ENCODE results near the gene PWWP2B.
A peak's percentile ranks its signal among the peaks of the same experiment; 100 is the strongest.

PWWP2B gene

DNA sequence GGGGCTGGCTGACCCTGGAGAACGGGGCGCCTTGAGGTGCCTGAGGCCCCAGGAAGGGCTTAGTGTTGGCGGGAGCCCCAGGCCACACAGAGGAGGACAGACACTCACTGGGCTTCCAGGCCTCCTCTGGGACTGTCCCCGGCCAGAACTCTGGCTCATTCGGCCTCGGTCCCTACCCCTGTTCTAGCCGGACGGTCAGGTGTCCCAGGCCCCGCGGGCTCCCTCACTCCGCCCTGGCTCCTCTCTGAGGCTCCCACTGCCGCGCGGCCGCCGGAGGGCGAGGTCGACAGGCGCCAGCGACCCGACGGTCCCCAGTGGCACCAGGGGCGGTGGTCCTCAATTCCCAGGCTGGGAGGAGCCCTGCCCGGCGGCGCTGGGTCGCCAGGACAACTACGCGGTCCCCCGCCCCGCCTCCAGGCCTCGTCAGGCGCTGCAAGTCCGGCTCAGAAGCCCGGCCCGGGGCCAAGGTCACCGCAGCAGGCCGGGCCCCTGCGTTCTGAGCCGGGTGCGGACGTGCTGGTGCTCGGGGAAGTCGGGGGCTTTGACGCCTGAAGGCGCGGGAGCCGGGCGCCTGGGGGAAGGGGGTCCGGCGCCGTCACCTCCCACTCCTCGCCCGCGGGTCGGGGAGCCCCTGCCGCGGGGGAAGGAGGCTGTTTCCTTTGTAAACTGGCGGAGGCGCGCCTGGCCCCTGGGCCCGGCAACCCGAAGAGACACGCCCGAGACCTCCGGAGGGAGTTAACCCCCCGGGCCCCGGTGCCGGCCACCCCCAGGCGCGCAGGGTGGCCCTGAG is 1.1 kb upstream of the PWWP2B start:
- H3K9ac ChIP-seq (ENCODE audit: low read depth, low read length), result peak overlapping the region; percentile 24; the same call in 1 of the 2 replicates
- no peak overlapping the region for H3K27ac ChIP-seq (ENCODE audit: low read depth, low read length)
- H3K27me3 ChIP-seq (ENCODE audit: control insufficient read depth, insufficient read depth, low read length), result peaks cover 8% of the 10 kb centered on the region
- H3K36me3 ChIP-seq (ENCODE audit: control insufficient read depth, insufficient read depth, low read length), result no peaks in the 10 kb centered on the region
- H3K4me3 ChIP-seq (ENCODE audit: low read depth, low read length), result peak overlapping the region; percentile 54; the same call in 1 of the 2 replicates
- no peaks in the 10 kb centered on the region for H3K9me3 ChIP-seq (ENCODE audit: control insufficient read depth, insufficient read depth, low read length)
- peaks cover 11% of the 10 kb centered on the region; the same call in 1 of the 2 replicates for H3K4me1 ChIP-seq (ENCODE audit: control insufficient read depth, insufficient read depth, low read length)

DNA sequence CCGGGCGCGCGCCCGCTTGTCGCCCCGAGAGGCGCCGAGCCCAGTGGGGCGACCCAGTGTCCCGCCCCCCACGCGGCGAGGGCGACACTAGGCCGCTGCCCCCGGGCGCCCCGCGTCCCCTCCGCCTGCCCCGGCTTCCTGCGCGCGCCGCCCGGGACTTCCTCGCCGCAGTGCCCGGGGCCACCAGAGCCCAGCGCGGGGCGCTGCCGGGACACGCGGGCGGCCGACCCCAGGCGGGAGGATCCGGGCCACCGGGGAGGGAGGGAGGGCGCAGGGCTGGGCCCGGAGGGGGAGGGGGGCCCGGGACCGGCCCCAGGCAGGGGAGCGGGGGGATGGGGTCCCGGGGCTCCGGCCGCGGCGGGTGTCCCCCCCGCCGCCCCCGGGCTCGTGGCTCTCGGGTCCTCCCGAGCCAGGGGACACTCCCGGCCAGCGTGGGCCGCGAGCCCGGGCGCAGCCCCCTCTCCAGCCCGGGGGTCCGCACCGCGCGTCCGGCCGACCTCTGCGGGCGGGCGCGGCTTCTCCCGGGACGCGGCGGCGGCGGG is 435 bp upstream of the PWWP2B start:
- Histone ChIP-seq H3K4me3 (ENCODE audit: low read depth, low read length) (peak overlapping the region; percentile 54; the same call in 1 of the 2 replicates), H3K27ac (ENCODE audit: low read depth, low read length) (no peak overlapping the region), H3K4me1 (ENCODE audit: control insufficient read depth, insufficient read depth, low read length) (peaks cover 11% of the 10 kb centered on the region; the same call in 1 of the 2 replicates), H3K27me3 (ENCODE audit: control insufficient read depth, insufficient read depth, low read length) (peaks cover 8% of the 10 kb centered on the region), H3K36me3 (ENCODE audit: control insufficient read depth, insufficient read depth, low read length) (no peaks in the 10 kb centered on the region), H3K9ac (ENCODE audit: low read depth, low read length) (peak overlapping the region; percentile 24; the same call in 1 of the 2 replicates), H3K9me3 (ENCODE audit: control insufficient read depth, insufficient read depth, low read length) (no peaks in the 10 kb centered on the region)

DNA sequence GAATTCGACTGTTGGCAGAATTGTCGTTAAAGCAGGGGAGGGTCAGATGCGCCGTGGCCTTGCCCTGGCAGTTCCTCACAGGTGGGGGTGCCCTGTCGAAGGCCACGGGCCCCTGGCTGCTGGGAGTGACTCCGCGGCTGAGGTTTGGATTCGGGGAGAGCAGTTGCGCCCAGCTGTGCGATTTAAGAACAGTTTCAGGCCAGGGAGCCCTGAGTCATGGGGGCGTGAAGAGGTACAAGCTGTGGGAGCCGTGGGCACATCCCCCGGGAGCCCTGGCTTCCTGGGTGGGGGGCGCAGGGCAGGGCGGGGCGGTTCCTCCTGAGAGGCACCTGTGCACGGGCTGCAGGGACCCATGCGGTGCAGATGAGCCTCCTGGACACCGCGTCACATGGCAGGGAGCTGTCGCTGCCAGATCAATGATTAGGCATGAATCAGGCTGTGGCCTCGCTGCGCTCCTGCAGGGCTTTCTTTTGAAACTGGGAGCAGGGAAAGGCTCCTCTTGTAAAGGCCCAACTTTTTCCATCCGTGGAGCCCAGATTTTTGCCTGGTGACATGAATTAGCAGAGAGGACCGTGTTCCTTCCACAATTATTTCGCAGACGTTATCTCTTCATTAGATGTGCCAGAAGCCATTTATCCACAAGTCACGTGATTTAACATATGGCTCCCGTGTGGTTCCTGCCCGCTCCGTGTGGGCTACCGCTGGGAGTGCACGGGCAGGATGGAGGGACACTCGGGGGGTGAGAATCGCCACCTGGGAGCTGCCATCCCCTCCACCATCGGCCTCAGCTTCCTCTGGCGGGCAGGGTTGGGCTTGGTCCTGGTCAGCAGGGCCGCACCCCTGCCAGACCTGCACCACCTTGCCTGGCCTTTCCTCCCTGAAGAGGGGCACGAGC is 918 bp downstream of the PWWP2B start:
- Histone ChIP-seq H3K36me3 (ENCODE audit: control insufficient read depth, insufficient read depth, low read length) (no peaks in the 10 kb centered on the region), H3K4me3 (ENCODE audit: low read depth, low read length) (peak overlapping the region; percentile 55), H3K27me3 (ENCODE audit: control insufficient read depth, insufficient read depth, low read length) (peaks cover 8% of the 10 kb centered on the region), H3K4me1 (ENCODE audit: control insufficient read depth, insufficient read depth, low read length) (peaks cover 11% of the 10 kb centered on the region; the same call in 1 of the 2 replicates), H3K9me3 (ENCODE audit: control insufficient read depth, insufficient read depth, low read length) (no peaks in the 10 kb centered on the region), H3K27ac (ENCODE audit: low read depth, low read length) (no peak overlapping the region), H3K9ac (ENCODE audit: low read depth, low read length) (no peak overlapping the region)

GRCh38 chr10:132398566-132398991 is 1.6 kb downstream of the PWWP2B start:
- Histone ChIP-seq H3K9ac (ENCODE audit: low read depth, low read length) (no peak overlapping the region), H3K4me3 (ENCODE audit: low read depth, low read length) (no peak overlapping the region), H3K36me3 (ENCODE audit: control insufficient read depth, insufficient read depth, low read length) (no peaks in the 10 kb centered on the region), H3K4me1 (ENCODE audit: control insufficient read depth, insufficient read depth, low read length) (peaks cover 11% of the 10 kb centered on the region; the same call in 1 of the 2 replicates), H3K9me3 (ENCODE audit: control insufficient read depth, insufficient read depth, low read length) (no peaks in the 10 kb centered on the region), H3K27me3 (ENCODE audit: control insufficient read depth, insufficient read depth, low read length) (peaks cover 8% of the 10 kb centered on the region), H3K27ac (ENCODE audit: low read depth, low read length) (no peak overlapping the region)

DNA sequence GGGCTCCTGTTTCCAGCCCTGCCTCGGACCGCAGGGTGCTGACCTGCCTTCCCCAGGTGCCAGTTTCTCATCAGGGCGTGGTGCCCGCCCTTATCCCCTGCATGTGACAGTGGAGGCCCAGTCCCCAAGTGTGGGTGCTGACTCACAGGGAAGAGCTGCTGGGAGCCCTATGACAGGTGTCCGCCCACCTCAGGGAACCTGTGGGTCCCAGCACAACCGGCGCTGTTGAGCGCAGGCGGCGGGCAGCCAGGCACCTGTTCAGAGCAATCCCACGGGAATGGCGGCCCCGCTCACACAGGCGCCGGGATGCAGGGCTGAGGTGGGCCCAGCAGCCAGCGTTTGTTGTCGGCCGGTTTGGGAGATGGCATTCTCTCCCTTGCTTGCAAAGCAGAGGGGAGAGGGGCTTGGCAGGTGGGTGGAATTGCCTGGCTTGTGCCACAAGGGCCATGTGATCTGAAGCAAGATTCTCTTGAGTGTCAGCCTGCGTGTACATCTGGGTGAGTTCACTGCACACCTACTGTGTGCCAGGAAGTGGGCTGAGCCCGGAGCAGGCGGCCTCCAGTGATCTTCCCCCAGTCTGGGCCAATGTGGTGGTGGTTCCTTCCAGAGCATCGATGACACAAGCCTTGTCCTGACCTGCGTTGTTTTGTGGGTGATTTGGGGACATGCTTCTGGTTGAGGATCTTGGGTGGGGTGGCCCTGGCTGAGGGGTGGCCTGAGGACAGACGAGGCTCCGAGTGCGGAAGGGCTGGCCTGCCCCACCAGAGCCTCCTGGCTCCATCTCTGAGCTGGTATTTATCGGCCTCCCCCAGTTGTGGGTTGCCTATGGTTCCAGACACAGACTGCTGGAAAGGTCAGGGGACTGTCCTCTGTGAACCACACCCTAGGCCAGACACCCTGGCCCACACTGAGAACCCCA is 2.4 kb downstream of the PWWP2B start:
- peaks cover 11% of the 10 kb centered on the region; the same call in 1 of the 2 replicates for H3K4me1 ChIP-seq (ENCODE audit: control insufficient read depth, insufficient read depth, low read length)
- H3K4me3 ChIP-seq (ENCODE audit: low read depth, low read length), result no peak overlapping the region
- H3K27me3 ChIP-seq (ENCODE audit: control insufficient read depth, insufficient read depth, low read length), result peaks cover 8% of the 10 kb centered on the region
- H3K9ac ChIP-seq (ENCODE audit: low read depth, low read length), result no peak overlapping the region
- H3K9me3 ChIP-seq (ENCODE audit: control insufficient read depth, insufficient read depth, low read length), result no peaks in the 10 kb centered on the region
- H3K27ac ChIP-seq (ENCODE audit: low read depth, low read length), result no peak overlapping the region
- no peaks in the 10 kb centered on the region for H3K36me3 ChIP-seq (ENCODE audit: control insufficient read depth, insufficient read depth, low read length)

DNA sequence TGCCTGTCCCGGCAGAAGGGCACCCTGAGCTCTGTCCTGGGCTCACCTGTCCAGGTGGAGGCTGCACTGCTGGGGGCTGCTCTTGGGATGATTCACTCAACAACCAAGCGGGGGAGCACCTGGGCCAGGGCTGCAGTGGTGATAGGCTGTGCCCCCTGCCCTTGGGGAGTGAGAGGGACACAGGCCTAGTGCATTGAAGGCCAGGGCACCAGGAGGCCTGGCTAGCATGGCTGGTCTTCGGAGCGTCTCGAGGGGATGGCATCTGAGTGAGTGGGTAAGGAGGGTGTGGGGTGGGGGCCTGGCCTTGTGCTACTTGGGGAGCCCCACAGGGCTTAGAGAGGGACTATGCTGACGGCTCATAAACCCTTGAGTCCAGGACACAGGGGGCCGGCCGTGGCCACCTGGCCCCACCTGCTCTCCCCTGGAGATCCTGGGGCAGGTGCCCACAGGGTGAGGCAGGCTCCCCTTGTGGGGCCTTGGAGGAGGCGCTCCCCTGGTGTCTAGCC is 3.1 kb downstream of the PWWP2B start:
- Histone ChIP-seq H3K27me3 (ENCODE audit: control insufficient read depth, insufficient read depth, low read length) (peaks cover 8% of the 10 kb centered on the region), H3K9ac (ENCODE audit: low read depth, low read length) (no peak overlapping the region), H3K4me3 (ENCODE audit: low read depth, low read length) (no peak overlapping the region), H3K36me3 (ENCODE audit: control insufficient read depth, insufficient read depth, low read length) (no peaks in the 10 kb centered on the region), H3K4me1 (ENCODE audit: control insufficient read depth, insufficient read depth, low read length) (peaks cover 11% of the 10 kb centered on the region; the same call in 1 of the 2 replicates), H3K9me3 (ENCODE audit: control insufficient read depth, insufficient read depth, low read length) (no peaks in the 10 kb centered on the region), H3K27ac (ENCODE audit: low read depth, low read length) (no peak overlapping the region)

GRCh38 chr10:132400547-132401151 is 3.6 kb downstream of the PWWP2B start:
- no peak overlapping the region for H3K27ac ChIP-seq (ENCODE audit: low read depth, low read length)
- no peaks in the 10 kb centered on the region for H3K36me3 ChIP-seq (ENCODE audit: control insufficient read depth, insufficient read depth, low read length)
- no peak overlapping the region for H3K4me3 ChIP-seq (ENCODE audit: low read depth, low read length)
- no peaks in the 10 kb centered on the region for H3K9me3 ChIP-seq (ENCODE audit: control insufficient read depth, insufficient read depth, low read length)
- peaks cover 8% of the 10 kb centered on the region for H3K27me3 ChIP-seq (ENCODE audit: control insufficient read depth, insufficient read depth, low read length)
- H3K9ac ChIP-seq (ENCODE audit: low read depth, low read length), result no peak overlapping the region
- H3K4me1 ChIP-seq (ENCODE audit: control insufficient read depth, insufficient read depth, low read length), result peaks cover 14% of the 10 kb centered on the region; the same call in 1 of the 2 replicates

GRCh38 chr10:132401401-132402118 is 4.6 kb downstream of the PWWP2B start:
- Histone ChIP-seq H3K36me3 (ENCODE audit: control insufficient read depth, insufficient read depth, low read length) (0 out of 2 replicates have a peak, but pooled peaks cover 7% of the 10 kb centered on the region), H3K27ac (ENCODE audit: low read depth, low read length) (no peak overlapping the region), H3K9ac (ENCODE audit: low read depth, low read length) (no peak overlapping the region), H3K9me3 (ENCODE audit: control insufficient read depth, insufficient read depth, low read length) (no peaks in the 10 kb centered on the region), H3K4me3 (ENCODE audit: low read depth, low read length) (no peak overlapping the region), H3K27me3 (ENCODE audit: control insufficient read depth, insufficient read depth, low read length) (peaks cover 8% of the 10 kb centered on the region), H3K4me1 (ENCODE audit: control insufficient read depth, insufficient read depth, low read length) (peaks cover 14% of the 10 kb centered on the region; the same call in 1 of the 2 replicates)

DNA sequence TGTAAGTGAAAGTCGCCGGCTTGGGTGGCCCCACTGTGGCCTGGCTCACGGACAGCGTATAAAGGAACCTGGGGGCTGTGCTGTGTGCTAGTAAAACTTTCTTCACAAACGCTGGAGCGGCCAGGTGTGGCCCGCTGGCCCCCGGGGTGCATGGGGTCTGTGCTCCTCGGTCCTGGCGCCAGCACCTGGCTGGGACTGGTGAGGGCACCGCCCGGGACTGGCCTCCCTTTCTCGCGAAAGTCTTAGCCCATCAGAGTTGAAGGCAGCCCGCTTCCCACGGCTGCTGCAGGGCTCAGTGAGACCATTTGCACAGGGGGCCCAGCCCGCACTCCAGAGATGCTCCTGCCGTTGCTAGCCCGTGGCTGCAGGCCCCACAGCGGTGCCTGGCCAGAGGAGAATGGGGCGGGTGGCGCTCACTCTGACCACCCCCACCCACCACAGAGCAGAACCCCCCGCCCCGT is 5.8 kb downstream of the PWWP2B start:
- Histone ChIP-seq H3K27ac (ENCODE audit: low read depth, low read length) (no peak overlapping the region), H3K4me3 (ENCODE audit: low read depth, low read length) (no peak overlapping the region), H3K4me1 (ENCODE audit: control insufficient read depth, insufficient read depth, low read length) (peaks cover 19% of the 10 kb centered on the region), H3K36me3 (ENCODE audit: control insufficient read depth, insufficient read depth, low read length) (0 out of 2 replicates have a peak, but pooled peaks cover 8% of the 10 kb centered on the region), H3K9ac (ENCODE audit: low read depth, low read length) (no peak overlapping the region), H3K9me3 (ENCODE audit: control insufficient read depth, insufficient read depth, low read length) (no peaks in the 10 kb centered on the region), H3K27me3 (ENCODE audit: control insufficient read depth, insufficient read depth, low read length) (peaks cover 4% of the 10 kb centered on the region)
